ENCODE results near the gene SPNS1.

Gene SPNS1

DNA sequence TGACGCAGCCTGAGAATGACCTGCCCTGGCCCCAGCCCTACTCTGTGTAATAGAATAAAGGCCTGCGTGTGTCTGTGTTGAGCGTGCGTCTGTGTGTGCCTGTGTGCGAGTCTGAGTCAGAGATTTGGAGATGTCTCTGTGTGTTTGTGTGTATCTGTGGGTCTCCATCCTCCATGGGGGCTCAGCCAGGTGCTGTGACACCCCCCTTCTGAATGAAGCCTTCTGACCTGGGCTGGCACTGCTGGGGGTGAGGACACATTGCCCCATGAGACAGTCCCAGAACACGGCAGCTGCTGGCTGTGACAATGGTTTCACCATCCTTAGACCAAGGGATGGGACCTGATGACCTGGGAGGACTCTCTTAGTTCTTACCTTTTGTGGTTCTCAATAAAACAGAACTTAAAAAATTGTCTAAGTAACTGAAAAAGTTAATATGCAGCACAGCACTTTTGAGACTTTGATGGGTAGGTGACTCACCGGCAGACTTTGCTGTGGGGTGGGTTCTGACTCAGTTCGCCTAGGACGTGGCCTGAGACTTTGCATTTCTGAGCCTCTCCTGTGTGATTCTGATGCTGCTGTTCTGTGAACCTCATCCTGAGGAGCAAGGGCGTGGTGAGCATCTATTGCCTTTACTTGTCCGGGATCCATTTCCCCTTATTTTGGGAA lies 15.9 kb downstream of the SPNS1 start:
- H3K27ac ChIP-seq (ENCODE audit: low read depth, low read length, poor library complexity, severe bottlenecking): no peak overlapping the region
- no peaks in the 10 kb centered on the region for H3K4me1 ChIP-seq (ENCODE audit: insufficient read depth, low read length, severe bottlenecking)
- H3K9me2 ChIP-seq (ENCODE audit: low read depth, low read length): no peaks in the 10 kb centered on the region
- no peak overlapping the region for H2AFZ ChIP-seq (ENCODE audit: low read length)
- 0 out of 2 replicates have a peak, but pooled peaks cover 3% of the 10 kb centered on the region for H3K27me3 ChIP-seq (ENCODE audit: insufficient read depth, low read length)
- H3K9ac ChIP-seq (ENCODE audit: low read length): no peak overlapping the region
- no peaks in the 10 kb centered on the region for H3K9me3 ChIP-seq (ENCODE audit: low read length)
- H3K4me2 ChIP-seq (ENCODE audit: low read length): no peak overlapping the region
- H3K79me2 ChIP-seq (ENCODE audit: insufficient read depth, low read length): no peaks in the 10 kb centered on the region
- no peaks in the 10 kb centered on the region for H3F3A ChIP-seq (ENCODE audit: insufficient read depth, low read length)
- no peaks in the 10 kb centered on the region for H3K36me3 ChIP-seq (ENCODE audit: insufficient read depth, low read length)
- no peak for TF ChIP-seq EZH2 (IDR thresholded peaks at IDR 0.05; ENCODE audit: borderline replicate concordance, low read length)
- TF ChIP-seq, protein P1, sequence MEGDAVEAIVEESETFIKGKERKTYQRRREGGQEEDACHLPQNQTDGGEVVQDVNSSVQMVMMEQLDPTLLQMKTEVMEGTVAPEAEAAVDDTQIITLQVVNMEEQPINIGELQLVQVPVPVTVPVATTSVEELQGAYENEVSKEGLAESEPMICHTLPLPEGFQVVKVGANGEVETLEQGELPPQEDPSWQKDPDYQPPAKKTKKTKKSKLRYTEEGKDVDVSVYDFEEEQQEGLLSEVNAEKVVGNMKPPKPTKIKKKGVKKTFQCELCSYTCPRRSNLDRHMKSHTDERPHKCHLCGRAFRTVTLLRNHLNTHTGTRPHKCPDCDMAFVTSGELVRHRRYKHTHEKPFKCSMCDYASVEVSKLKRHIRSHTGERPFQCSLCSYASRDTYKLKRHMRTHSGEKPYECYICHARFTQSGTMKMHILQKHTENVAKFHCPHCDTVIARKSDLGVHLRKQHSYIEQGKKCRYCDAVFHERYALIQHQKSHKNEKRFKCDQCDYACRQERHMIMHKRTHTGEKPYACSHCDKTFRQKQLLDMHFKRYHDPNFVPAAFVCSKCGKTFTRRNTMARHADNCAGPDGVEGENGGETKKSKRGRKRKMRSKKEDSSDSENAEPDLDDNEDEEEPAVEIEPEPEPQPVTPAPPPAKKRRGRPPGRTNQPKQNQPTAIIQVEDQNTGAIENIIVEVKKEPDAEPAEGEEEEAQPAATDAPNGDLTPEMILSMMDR (IDR thresholded peaks at IDR 0.05; ENCODE audit: low read length): no peak
- H4K20me1 ChIP-seq (ENCODE audit: insufficient read depth, low read length): no peaks in the 10 kb centered on the region
- no peak overlapping the region for H3K4me3 ChIP-seq (ENCODE audit: low read depth, low read length, poor library complexity, severe bottlenecking)

DNA sequence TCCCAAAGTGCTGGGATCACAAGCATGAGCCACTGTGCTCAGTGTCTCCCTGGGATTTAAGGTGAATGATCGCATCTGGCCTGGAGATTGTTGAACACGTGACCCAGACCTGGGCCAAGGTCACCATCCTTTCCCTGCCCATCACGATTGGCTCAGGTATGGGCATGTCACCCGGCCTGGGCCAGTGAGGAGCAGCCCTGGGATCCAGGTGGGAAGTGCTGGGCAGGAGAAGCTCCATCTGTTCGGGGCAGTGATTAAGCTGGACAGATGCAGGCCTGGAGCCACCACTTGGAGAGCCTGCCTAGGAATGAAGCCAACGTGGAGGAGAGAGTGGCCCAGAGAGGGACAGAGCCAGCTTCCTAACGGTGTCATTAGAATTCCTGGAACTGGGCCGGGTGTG lies 17.1 kb downstream of the SPNS1 start:
- H3K79me2 ChIP-seq (ENCODE audit: insufficient read depth, low read length): no peaks in the 10 kb centered on the region
- no peaks in the 10 kb centered on the region for H3K9me2 ChIP-seq (ENCODE audit: low read depth, low read length)
- no peaks in the 10 kb centered on the region for H4K20me1 ChIP-seq (ENCODE audit: insufficient read depth, low read length)
- H3K9ac ChIP-seq (ENCODE audit: low read length): no peak overlapping the region
- H3K4me3 ChIP-seq (ENCODE audit: low read depth, low read length, poor library complexity, severe bottlenecking): no peak overlapping the region
- H3K4me2 ChIP-seq (ENCODE audit: low read length): no peak overlapping the region
- no peaks in the 10 kb centered on the region for H3K9me3 ChIP-seq (ENCODE audit: low read length)
- no peaks in the 10 kb centered on the region for H3F3A ChIP-seq (ENCODE audit: insufficient read depth, low read length)
- no peak overlapping the region for H2AFZ ChIP-seq (ENCODE audit: low read length)
- H3K27ac ChIP-seq (ENCODE audit: low read depth, low read length, poor library complexity, severe bottlenecking): no peak overlapping the region
- TF ChIP-seq, protein P1 (IDR thresholded peaks at IDR 0.05; ENCODE audit: low read length): no peak
- TF ChIP-seq EZH2 (IDR thresholded peaks at IDR 0.05; ENCODE audit: borderline replicate concordance, low read length): no peak
- no peaks in the 10 kb centered on the region for H3K4me1 ChIP-seq (ENCODE audit: insufficient read depth, low read length, severe bottlenecking)
- H3K36me3 ChIP-seq (ENCODE audit: insufficient read depth, low read length): no peaks in the 10 kb centered on the region
- 0 out of 2 replicates have a peak, but pooled peaks cover 3% of the 10 kb centered on the region for H3K27me3 ChIP-seq (ENCODE audit: insufficient read depth, low read length)

DNA sequence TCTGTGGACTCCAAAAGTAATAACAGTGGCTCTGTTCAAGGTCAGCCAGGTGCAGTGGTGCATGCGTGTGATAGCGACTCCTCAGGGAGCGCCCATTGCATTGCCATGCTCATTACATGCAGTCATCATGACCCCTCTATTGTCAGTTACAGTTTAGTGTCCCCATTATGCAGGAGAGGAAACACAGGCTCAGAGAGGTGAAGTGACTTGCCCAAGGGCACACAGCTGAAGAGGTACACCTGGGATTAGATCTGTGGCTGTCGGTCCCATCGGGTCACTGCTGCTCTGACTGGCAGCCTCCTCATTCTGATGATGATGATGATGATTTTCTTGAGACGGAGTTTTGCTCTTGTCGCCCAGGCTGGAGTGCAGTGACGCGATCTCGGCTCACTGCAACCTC lies 17.9 kb downstream of the SPNS1 start:
- H4K20me1 ChIP-seq (ENCODE audit: insufficient read depth, low read length): no peaks in the 10 kb centered on the region
- TF ChIP-seq EZH2 (IDR thresholded peaks at IDR 0.05; ENCODE audit: borderline replicate concordance, low read length): no peak
- TF ChIP-seq, protein P1 (IDR thresholded peaks at IDR 0.05; ENCODE audit: low read length): no peak
- H3K27me3 ChIP-seq (ENCODE audit: insufficient read depth, low read length): 0 out of 2 replicates have a peak, but pooled peaks cover 3% of the 10 kb centered on the region
- no peak overlapping the region for H3K4me2 ChIP-seq (ENCODE audit: low read length)
- no peak overlapping the region for H2AFZ ChIP-seq (ENCODE audit: low read length)
- no peaks in the 10 kb centered on the region for H3K4me1 ChIP-seq (ENCODE audit: insufficient read depth, low read length, severe bottlenecking)
- H3K9me2 ChIP-seq (ENCODE audit: low read depth, low read length): no peaks in the 10 kb centered on the region
- no peak overlapping the region for H3K9ac ChIP-seq (ENCODE audit: low read length)
- no peak overlapping the region for H3K4me3 ChIP-seq (ENCODE audit: low read depth, low read length, poor library complexity, severe bottlenecking)
- no peaks in the 10 kb centered on the region for H3K9me3 ChIP-seq (ENCODE audit: low read length)
- H3K79me2 ChIP-seq (ENCODE audit: insufficient read depth, low read length): no peaks in the 10 kb centered on the region
- H3K36me3 ChIP-seq (ENCODE audit: insufficient read depth, low read length): no peaks in the 10 kb centered on the region
- no peak overlapping the region for H3K27ac ChIP-seq (ENCODE audit: low read depth, low read length, poor library complexity, severe bottlenecking)
- no peaks in the 10 kb centered on the region for H3F3A ChIP-seq (ENCODE audit: insufficient read depth, low read length)
